Liver (tissue), 9 donors: ENCODE measurements around the gene ZDHHC6. TPM values are rescaled to one million over a fixed set of nuclear protein-coding genes. Genes with fewer than 3 reads are reported as not detected.

Experiments
- DNase-seq: peaks from one replicate; pipeline ENCODE4 v3.0.0-alpha.2; 2017; ENCODE audit warnings: low spot score
- H3K27ac ChIP-seq, 2 donors: one replicate each; pipeline ENCODE4 v1.7.0; 2013; ENCODE audit warnings: inconsistent platforms in 2 of 2, low read length in 2 of 2, control low read depth in 1 of 2, low read depth in 1 of 2, mild to moderate bottlenecking in 1 of 2
- H3K27me3 ChIP-seq, 4 donors: one replicate each; pipeline versions ENCODE4 v1.6.1 to v1.7.0; 2013; ENCODE audit warnings: low read length in 3 of 4, inconsistent platforms in 1 of 4, mild to moderate bottlenecking in 1 of 4, moderate library complexity in 1 of 4; ENCODE audit not compliant: control insufficient read depth in 4 of 4, insufficient read depth in 4 of 4
- H3K36me3 ChIP-seq, 4 donors: one replicate each; pipeline versions ENCODE4 v1.6.1 to v1.7.0; 2013; ENCODE audit warnings: low read length in 3 of 4, mild to moderate bottlenecking in 3 of 4, low read depth in 1 of 4, moderate library complexity in 1 of 4; ENCODE audit not compliant: control insufficient read depth in 4 of 4, insufficient read depth in 3 of 4
- H3K4me1 ChIP-seq, 4 donors: one replicate each; pipeline versions ENCODE4 v1.6.1 to v1.7.0; 2013; ENCODE audit warnings: low read length in 3 of 4, mild to moderate bottlenecking in 3 of 4, moderate library complexity in 1 of 4; ENCODE audit not compliant: control insufficient read depth in 4 of 4, insufficient read depth in 4 of 4
- H3K4me3 ChIP-seq, 3 donors: one replicate each; pipeline versions ENCODE4 v1.6.1 to v1.7.0; 2013; ENCODE audit warnings: low read length in 3 of 3, control low read depth in 1 of 3, low read depth in 1 of 3, mild to moderate bottlenecking in 1 of 3
- H3K9ac ChIP-seq, 2 donors: one replicate each; pipeline ENCODE4 v1.7.0; 2013; ENCODE audit warnings: low read length in 2 of 2, mild to moderate bottlenecking in 2 of 2, moderate library complexity in 2 of 2, control low read depth in 1 of 2, low read depth in 1 of 2
- H3K9me3 ChIP-seq, 4 donors: one replicate each; pipeline versions ENCODE4 v1.6.1 to v1.7.0; 2013; ENCODE audit warnings: low read length in 3 of 4; ENCODE audit not compliant: control insufficient read depth in 4 of 4
- EGR1 ChIP-seq, 2 donors: IDR thresholded peaks; 2 replicates each; pipeline ENCODE4 v1.6.1; 2016 to 2018; ENCODE audit warnings: antibody characterized with exemption in 2 of 2, low read depth in 2 of 2
- FOXA1 ChIP-seq: IDR thresholded peaks from 2 replicates; pipeline ENCODE4 v1.6.1; 2016; ENCODE audit warnings: antibody characterized with exemption
- FOXA2 ChIP-seq: IDR thresholded peaks from 2 replicates; pipeline ENCODE4 v1.6.1; 2016; ENCODE audit warnings: antibody characterized with exemption
- HNF4A ChIP-seq, 2 donors: conservative IDR thresholded peaks; 2 replicates each; pipeline ENCODE4 v1.6.1; 2016; ENCODE audit warnings: antibody characterized with exemption in 2 of 2, mild to moderate bottlenecking in 2 of 2
- HNF4G ChIP-seq: IDR thresholded peaks from 2 replicates; pipeline ENCODE4 v1.6.1; 2016; ENCODE audit warnings: antibody characterized with exemption
- JUND ChIP-seq, 2 donors: IDR thresholded peaks; 2 replicates each; pipeline ENCODE4 v1.6.1; 2016; ENCODE audit warnings: antibody characterized with exemption in 2 of 2
- RAD21 ChIP-seq, 2 donors: IDR thresholded peaks; 2 replicates each; pipeline ENCODE4 v1.6.1; 2016; ENCODE audit warnings: antibody characterized with exemption in 2 of 2, mild to moderate bottlenecking in 2 of 2
- RXRA ChIP-seq, 2 donors: IDR thresholded peaks; 2 replicates each; pipeline ENCODE4 v1.6.1; 2017 to 2018; ENCODE audit warnings: antibody characterized with exemption in 2 of 2, mild to moderate bottlenecking in 1 of 2
- SP1 ChIP-seq: IDR thresholded peaks from 2 replicates; pipeline ENCODE4 v1.6.1; 2018; ENCODE audit warnings: antibody characterized with exemption, mild to moderate bottlenecking
- TAF1 ChIP-seq: conservative IDR thresholded peaks from 2 replicates; pipeline ENCODE4 v1.6.1; 2016; ENCODE audit warnings: antibody characterized with exemption, mild to moderate bottlenecking
- YY1 ChIP-seq: IDR thresholded peaks from 2 replicates; pipeline ENCODE4 v1.6.1; 2016; ENCODE audit warnings: antibody characterized with exemption, mild to moderate bottlenecking
- ZBTB33 ChIP-seq: IDR thresholded peaks from 2 replicates; pipeline ENCODE4 v1.6.1; 2016; ENCODE audit warnings: antibody characterized with exemption
- WGBS: extraction: QIAGEN DNeasy Blood & Tissue Kit; methylation state at CpG from one replicate; pipeline ENCODE4 v1.1.7; 2013; 5-methylcytosine and 5-hydroxymethylcytosine counted together
- polyA plus RNA-seq, 2 donors: library from polyadenylated mRNA; stranded (reverse) in 1 of 2; unstranded in 1 of 2; fragments of 200-250 nt in 1 of 2; fragments of >200 nt in 1 of 2; fragmentation: Nextera tagmentation in 1 of 2; extraction: Ambion mirVana in 1 of 2; gene quantifications; one replicate each; pipeline versions ENCODE4 v1.2.1 to v1.2.3, GENCODE V29; 2013 to 2015
- total RNA-seq, 2 donors: library from RNA; depleted of rRNA; stranded (reverse); fragments of >200 nt; gene quantifications; one replicate each; pipeline ENCODE4 v1.2.3, GENCODE V29; 2014
- TF ChIP-seq, protein P1 (sequence below): IDR thresholded peaks from 2 replicates; pipeline ENCODE4 v1.6.1; 2016; ENCODE audit warnings: antibody characterized with exemption
- TF ChIP-seq, protein P2 (sequence below): IDR thresholded peaks from 2 replicates; pipeline ENCODE4 v1.6.1; 2016; ENCODE audit warnings: antibody characterized with exemption
- TF ChIP-seq, protein P3 (sequence below): fragments of 150-350 bp; IDR thresholded peaks from 2 replicates; pipeline ENCODE4 v1.5.1; 2017; ENCODE audit warnings: improper control_type of control experiment, low read depth, low read length; ENCODE audit not compliant: missing input control
- donor health status: healthy.
- donor health status: healthy.
- donor health status: healthy.
- donor health status: healthy.
- donor health status: healthy.

Gene ZDHHC6
- total and polyA plus RNA-seq, 4 donors, result 13.2 to 19.4 (median 16.2) TPM

- 98% methylated on average over 2 of the region's 2 CpGs for WGBS
- Histone ChIP-seq H3K36me3 (peaks cover 0 to 1% (median 0%) of the 10 kb centered on the region in 4 donors), H3K27me3 (no peaks in the 10 kb centered on the region), H3K9ac (no peak overlapping the region), H3K4me1 (no peaks in the 10 kb centered on the region), H3K27ac (no peak overlapping the region), H3K4me3 (no peak overlapping the region), H3K9me3 (no peaks in the 10 kb centered on the region)
- TF ChIP-seq HNF4A (conservative IDR thresholded peaks at IDR 0.05), result no peak
- no peak for TF ChIP-seq FOXA1
- no peak for TF ChIP-seq TAF1
- no peak for TF ChIP-seq HNF4G
- TF ChIP-seq, protein P1, sequence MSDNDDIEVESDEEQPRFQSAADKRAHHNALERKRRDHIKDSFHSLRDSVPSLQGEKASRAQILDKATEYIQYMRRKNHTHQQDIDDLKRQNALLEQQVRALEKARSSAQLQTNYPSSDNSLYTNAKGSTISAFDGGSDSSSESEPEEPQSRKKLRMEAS, result no peak
- TF ChIP-seq, protein P2, sequence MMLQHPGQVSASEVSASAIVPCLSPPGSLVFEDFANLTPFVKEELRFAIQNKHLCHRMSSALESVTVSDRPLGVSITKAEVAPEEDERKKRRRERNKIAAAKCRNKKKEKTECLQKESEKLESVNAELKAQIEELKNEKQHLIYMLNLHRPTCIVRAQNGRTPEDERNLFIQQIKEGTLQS, result no peak
- TF ChIP-seq, protein P3, sequence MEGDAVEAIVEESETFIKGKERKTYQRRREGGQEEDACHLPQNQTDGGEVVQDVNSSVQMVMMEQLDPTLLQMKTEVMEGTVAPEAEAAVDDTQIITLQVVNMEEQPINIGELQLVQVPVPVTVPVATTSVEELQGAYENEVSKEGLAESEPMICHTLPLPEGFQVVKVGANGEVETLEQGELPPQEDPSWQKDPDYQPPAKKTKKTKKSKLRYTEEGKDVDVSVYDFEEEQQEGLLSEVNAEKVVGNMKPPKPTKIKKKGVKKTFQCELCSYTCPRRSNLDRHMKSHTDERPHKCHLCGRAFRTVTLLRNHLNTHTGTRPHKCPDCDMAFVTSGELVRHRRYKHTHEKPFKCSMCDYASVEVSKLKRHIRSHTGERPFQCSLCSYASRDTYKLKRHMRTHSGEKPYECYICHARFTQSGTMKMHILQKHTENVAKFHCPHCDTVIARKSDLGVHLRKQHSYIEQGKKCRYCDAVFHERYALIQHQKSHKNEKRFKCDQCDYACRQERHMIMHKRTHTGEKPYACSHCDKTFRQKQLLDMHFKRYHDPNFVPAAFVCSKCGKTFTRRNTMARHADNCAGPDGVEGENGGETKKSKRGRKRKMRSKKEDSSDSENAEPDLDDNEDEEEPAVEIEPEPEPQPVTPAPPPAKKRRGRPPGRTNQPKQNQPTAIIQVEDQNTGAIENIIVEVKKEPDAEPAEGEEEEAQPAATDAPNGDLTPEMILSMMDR, result no peak
- TF ChIP-seq FOXA2, result no peak
- DNase-seq, result no peak
Measured at GRCh38 chr10:112456533-112456932, 9.8 kb upstream of the ZDHHC6 start.

DNA sequence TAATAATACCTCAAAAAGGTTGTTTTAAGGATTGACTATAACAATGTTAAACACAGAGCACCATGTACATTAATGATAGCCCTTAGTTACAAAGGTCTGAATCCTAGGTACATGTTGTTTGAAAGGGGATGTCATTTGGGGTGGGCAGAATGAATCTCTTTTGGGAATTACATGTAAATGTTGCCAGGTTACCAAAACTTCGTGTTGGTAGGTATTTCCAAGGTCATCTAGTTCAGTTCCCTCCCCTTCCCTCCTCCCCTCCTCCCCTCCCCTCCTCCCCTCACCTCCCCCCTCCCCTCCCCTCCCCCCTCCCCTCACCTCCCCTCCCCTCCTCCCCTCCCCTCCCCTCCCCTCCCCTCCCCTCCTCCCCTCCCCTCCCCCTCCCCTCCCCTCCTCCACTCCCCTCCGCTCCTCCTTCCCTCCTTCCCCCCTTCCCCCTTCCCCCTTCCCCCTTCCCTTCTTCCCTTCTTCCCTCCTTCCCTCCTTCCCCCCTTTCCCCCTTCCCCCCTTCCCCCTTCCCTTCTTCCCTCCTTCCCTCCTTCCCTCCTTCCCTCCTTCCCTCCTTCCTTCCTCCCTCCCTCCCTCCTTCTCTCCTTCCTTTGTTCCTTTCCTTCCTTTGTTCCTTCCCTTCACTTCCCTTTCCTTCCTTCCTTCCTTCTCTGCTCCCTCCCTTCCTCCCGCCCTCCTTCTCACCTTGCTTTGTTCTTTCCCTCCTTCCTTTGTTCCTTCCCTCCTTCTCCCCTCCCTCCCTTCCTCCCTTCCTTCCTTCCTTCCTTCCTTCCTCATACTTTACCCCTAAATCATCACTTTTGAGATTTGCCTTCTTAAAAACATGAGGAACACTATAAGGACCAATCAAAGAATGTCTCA, 8.4 kb upstream of the ZDHHC6 start:
- no peak for TF ChIP-seq FOXA1
- Histone ChIP-seq H3K4me3 (no peak overlapping the region), H3K36me3 (peaks cover 0 to 2% (median 0%) of the 10 kb centered on the region in 4 donors), H3K4me1 (no peaks in the 10 kb centered on the region), H3K9me3 (no peaks in the 10 kb centered on the region), H3K9ac (no peak overlapping the region), H3K27me3 (no peaks in the 10 kb centered on the region), H3K27ac (no peak overlapping the region)
- 81% methylated on average over 2 of the region's 3 CpGs for WGBS
- DNase-seq, result no peak

DNA sequence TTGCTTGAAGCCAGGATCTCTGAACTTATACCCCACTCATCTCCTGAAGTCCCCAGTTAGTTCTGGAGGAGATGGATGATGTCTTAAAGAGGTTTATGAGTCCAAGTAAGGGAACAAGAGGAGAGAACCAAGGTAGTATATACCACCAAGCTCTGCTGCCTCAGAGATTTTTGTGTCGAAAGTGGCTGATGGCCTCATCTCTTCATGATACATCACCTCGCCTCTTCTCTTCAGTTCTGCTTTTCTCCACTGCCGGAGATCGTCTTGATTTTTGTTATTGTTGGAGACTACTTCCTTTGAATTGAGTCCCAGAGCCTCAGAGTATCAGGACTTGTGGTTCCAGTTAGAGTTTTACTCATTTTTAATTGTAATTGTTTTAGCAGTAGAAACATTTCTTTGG, 2.2 kb upstream of the ZDHHC6 start:
- peaks cover 0 to 11% (median 3%) of the 10 kb centered on the region in 4 donors for H3K36me3 ChIP-seq
- H3K9ac ChIP-seq, result no peak overlapping the region
- TF ChIP-seq RAD21 (IDR thresholded peaks at IDR 0.05) (no peak), ZBTB33 (no peak), FOXA2 (no peak), SP1 (no peak), JUND (IDR thresholded peaks at IDR 0.05) (no peak), EGR1 (IDR thresholded peaks at IDR 0.05; ENCODE audit: low read depth in 2 of 2) (no peak), HNF4G (no peak), YY1 (no peak), HNF4A (conservative IDR thresholded peaks at IDR 0.05) (no peak), RXRA (IDR thresholded peaks at IDR 0.05) (no peak)
- TF ChIP-seq, protein P3, result no peak
- H3K27ac ChIP-seq, result no peak overlapping the region
- H3K27me3 ChIP-seq, result no peaks in the 10 kb centered on the region
- H3K4me1 ChIP-seq, result peaks cover 2 to 29% (median 25%) of the 10 kb centered on the region in 4 donors
- H3K4me3 ChIP-seq, result no peak overlapping the region
- no peaks in the 10 kb centered on the region for H3K9me3 ChIP-seq
- 87% methylated on average over 4 of the region's 4 CpGs for WGBS
- DNase-seq, result no peak
